ENCODE results near the gene OR1D5. TPM values are rescaled to one million over a fixed set of nuclear protein-coding genes. Genes with fewer than 3 reads are reported as not detected.

OR1D5 gene
- total RNA-seq, 1 experiment from 2014 or later = not detected

DNA sequence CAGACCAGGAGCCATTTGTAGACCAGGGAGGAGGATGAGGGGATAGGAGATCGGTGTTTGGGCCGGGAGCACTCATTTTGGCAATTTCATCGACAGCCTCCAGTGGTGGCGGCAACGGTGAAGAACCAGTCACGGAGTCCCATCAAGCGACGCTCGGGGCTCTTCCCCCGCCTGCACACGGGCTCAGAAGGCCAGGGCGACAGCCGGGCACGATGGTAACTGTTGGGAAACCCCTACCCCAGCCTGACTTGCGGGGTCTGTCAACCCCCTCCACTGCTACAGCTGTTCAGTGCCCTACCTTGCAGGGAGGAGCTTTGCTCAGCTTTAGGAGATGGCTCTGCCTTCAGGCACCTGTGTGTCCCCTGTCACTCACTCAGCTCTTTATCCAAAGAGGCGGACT, 43.0 kb downstream of the OR1D5 start:
- ChIA-PET CTCF (no interaction called here), POLR2A (no interaction called here)
- no peak for ATAC-seq
- Histone ChIP-seq H3K4me1 (ENCODE audit: control insufficient read depth, insufficient read depth, low read length) (no peaks in the 10 kb centered on the region), H3K9me3 (ENCODE audit: control insufficient read depth, insufficient read depth, low read depth, low read length) (no peaks in the 10 kb centered on the region; the same call in 1 of the 2 replicates), H3K4me3 (ENCODE audit: low read depth in 2 of 2, low read length in 2 of 2) (no peak overlapping the region), H3K27me3 (ENCODE audit: control insufficient read depth, insufficient read depth, low read length) (no peaks in the 10 kb centered on the region), H3K36me3 (ENCODE audit: control insufficient read depth, insufficient read depth, low read length) (no peaks in the 10 kb centered on the region), H3K27ac (ENCODE audit: low read length) (no peak overlapping the region)
- no TSS peak for BruUV-seq (replicated peaks)
- in situ Hi-C loops (cut with HindIII; ENCODE audit: low pct_unique_long_range_greater_than_20kb, low sequenced_read_pairs) = no loop called here
- DNase-seq (ENCODE audit: low read depth, low spot score) = no peak
- intact Hi-C loops (cut with micrococcal nuclease; ENCODE audit: unreplicated experiment) = no loop called here
- no peak for TF ChIP-seq POLR2AphosphoS5 (IDR thresholded peaks at IDR 0.05; ENCODE audit: low read depth, low read length)
- TF ChIP-seq TCF7L2 (IDR thresholded peaks at IDR 0.05; ENCODE audit: low read depth, low read length) = no peak
- TF ChIP-seq, protein P1, sequence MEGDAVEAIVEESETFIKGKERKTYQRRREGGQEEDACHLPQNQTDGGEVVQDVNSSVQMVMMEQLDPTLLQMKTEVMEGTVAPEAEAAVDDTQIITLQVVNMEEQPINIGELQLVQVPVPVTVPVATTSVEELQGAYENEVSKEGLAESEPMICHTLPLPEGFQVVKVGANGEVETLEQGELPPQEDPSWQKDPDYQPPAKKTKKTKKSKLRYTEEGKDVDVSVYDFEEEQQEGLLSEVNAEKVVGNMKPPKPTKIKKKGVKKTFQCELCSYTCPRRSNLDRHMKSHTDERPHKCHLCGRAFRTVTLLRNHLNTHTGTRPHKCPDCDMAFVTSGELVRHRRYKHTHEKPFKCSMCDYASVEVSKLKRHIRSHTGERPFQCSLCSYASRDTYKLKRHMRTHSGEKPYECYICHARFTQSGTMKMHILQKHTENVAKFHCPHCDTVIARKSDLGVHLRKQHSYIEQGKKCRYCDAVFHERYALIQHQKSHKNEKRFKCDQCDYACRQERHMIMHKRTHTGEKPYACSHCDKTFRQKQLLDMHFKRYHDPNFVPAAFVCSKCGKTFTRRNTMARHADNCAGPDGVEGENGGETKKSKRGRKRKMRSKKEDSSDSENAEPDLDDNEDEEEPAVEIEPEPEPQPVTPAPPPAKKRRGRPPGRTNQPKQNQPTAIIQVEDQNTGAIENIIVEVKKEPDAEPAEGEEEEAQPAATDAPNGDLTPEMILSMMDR (IDR thresholded peaks at IDR 0.05) = no peak
- TF ChIP-seq SIN3A (IDR thresholded peaks at IDR 0.05; ENCODE audit: borderline replicate concordance, insufficient read depth, low read depth, low read length) = no peak
- no peak for TF ChIP-seq REST (IDR thresholded peaks at IDR 0.05; ENCODE audit: insufficient read depth in 1 of 2, low read depth in 2 of 2, low read length in 1 of 2)

GRCh38 chr17:3019761-3020160, 43.6 kb downstream of the OR1D5 start:
- in situ Hi-C loops (cut with HindIII; ENCODE audit: low pct_unique_long_range_greater_than_20kb, low sequenced_read_pairs) = no loop called here

More at GRCh38 chr17:3019761-3020160, 43.6 kb downstream of the OR1D5 start:
- ATAC-seq (no peak), DNase-seq (ENCODE audit: low read depth, low spot score) (no peak)
- BruUV-seq (replicated peaks) = no TSS peak
- Histone ChIP-seq H3K27ac (ENCODE audit: low read length) (no peak overlapping the region), H3K27me3 (ENCODE audit: control insufficient read depth, insufficient read depth, low read length) (no peaks in the 10 kb centered on the region), H3K9me3 (ENCODE audit: control insufficient read depth, insufficient read depth, low read depth, low read length) (no peaks in the 10 kb centered on the region; the same call in 1 of the 2 replicates), H3K4me3 (ENCODE audit: low read depth in 2 of 2, low read length in 2 of 2) (no peak overlapping the region), H3K36me3 (ENCODE audit: control insufficient read depth, insufficient read depth, low read length) (no peaks in the 10 kb centered on the region), H3K4me1 (ENCODE audit: control insufficient read depth, insufficient read depth, low read length) (no peaks in the 10 kb centered on the region)
- no peak for TF ChIP-seq TCF7L2 (IDR thresholded peaks at IDR 0.05; ENCODE audit: low read depth, low read length)
- TF ChIP-seq, protein P1 (IDR thresholded peaks at IDR 0.05) = no peak
- TF ChIP-seq REST (IDR thresholded peaks at IDR 0.05; ENCODE audit: insufficient read depth in 1 of 2, low read depth in 2 of 2, low read length in 1 of 2) = no peak
- no peak for TF ChIP-seq POLR2AphosphoS5 (IDR thresholded peaks at IDR 0.05; ENCODE audit: low read depth, low read length)
- TF ChIP-seq SIN3A (IDR thresholded peaks at IDR 0.05; ENCODE audit: borderline replicate concordance, insufficient read depth, low read depth, low read length) = no peak
- ChIA-PET CTCF (no interaction called here), POLR2A (no interaction called here)
- intact Hi-C loops (cut with micrococcal nuclease; ENCODE audit: unreplicated experiment) = no loop called here
